Astrocyte of the spinal cord (primary cell): ENCODE measurements around the gene BCL2L13.

Source experiments
- DNase-seq: peaks from one replicate; pipeline ENCODE4 v3.0.0; 2011; ENCODE audit warnings: low read depth, low spot score
- H3K4me3 ChIP-seq: 2 replicates; pipeline ENCODE4 v1.5.1; 2011; ENCODE audit warnings: low read depth, mild to moderate bottlenecking, low read length, moderate library complexity
- CTCF ChIP-seq: IDR thresholded peaks from 2 replicates; pipeline ENCODE4 v1.5.1; 2012; ENCODE audit warnings: low read depth, mild to moderate bottlenecking, low read length, inconsistent platforms
- in situ Hi-C: cut with HindIII; loops from 2 replicates; pipeline ENCODE4 v1.10.0; 2017; ENCODE audit warnings: low sequenced_read_pairs

BCL2L13 gene

GRCh38 chr22:17647452-17647851 lies 8.9 kb downstream of the BCL2L13 start:
- in situ Hi-C loops: no loop called here
- H3K4me3 ChIP-seq: no peak overlapping the region
- TF ChIP-seq CTCF: no peak
- no peak for DNase-seq

GRCh38 chr22:17647991-17648390 lies 9.4 kb downstream of the BCL2L13 start:
- H3K4me3 ChIP-seq: no peak overlapping the region
- DNase-seq: no peak
- in situ Hi-C loops: no loop called here
- no peak for TF ChIP-seq CTCF

- in situ Hi-C loops: no loop called here
- TF ChIP-seq CTCF: no peak
- DNase-seq: no peak
- no peak overlapping the region for H3K4me3 ChIP-seq
These were observed 10.0 kb downstream of the BCL2L13 start for GRCh38 chr22:17648569-17648968.

GRCh38 chr22:17655289-17655688 lies 16.7 kb downstream of the BCL2L13 start:
- DNase-seq: no peak
- in situ Hi-C loops: no loop called here
- no peak for TF ChIP-seq CTCF
- H3K4me3 ChIP-seq: no peak overlapping the region

DNA sequence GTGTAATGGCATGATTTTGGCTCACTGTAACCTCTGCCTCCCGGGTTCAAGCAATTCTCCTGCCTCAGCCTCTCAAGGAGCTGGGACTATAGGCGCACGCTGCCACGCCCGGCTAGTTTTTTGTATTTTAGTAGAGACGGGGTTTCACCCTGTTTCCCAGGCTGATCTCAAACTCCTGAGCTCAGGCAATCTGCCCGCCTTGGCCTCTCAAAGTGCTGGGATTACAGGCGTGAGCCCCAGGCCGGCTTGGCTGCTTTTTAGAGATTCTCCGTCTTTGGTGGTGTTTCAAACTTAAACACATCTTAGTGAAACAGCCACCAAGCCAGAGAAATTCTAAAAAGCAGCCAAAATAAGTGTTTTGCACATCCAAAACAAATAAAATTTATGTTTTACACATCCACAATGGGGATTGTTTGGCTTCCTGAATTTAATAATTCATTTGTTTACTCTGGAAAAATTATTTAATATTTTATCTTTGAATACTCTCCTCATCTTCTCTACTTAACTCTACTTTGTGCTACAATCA lies 18.4 kb downstream of the BCL2L13 start:
- no peak for TF ChIP-seq CTCF
- H3K4me3 ChIP-seq: no peak overlapping the region
- DNase-seq: no peak
- in situ Hi-C loops: no loop called here

DNA sequence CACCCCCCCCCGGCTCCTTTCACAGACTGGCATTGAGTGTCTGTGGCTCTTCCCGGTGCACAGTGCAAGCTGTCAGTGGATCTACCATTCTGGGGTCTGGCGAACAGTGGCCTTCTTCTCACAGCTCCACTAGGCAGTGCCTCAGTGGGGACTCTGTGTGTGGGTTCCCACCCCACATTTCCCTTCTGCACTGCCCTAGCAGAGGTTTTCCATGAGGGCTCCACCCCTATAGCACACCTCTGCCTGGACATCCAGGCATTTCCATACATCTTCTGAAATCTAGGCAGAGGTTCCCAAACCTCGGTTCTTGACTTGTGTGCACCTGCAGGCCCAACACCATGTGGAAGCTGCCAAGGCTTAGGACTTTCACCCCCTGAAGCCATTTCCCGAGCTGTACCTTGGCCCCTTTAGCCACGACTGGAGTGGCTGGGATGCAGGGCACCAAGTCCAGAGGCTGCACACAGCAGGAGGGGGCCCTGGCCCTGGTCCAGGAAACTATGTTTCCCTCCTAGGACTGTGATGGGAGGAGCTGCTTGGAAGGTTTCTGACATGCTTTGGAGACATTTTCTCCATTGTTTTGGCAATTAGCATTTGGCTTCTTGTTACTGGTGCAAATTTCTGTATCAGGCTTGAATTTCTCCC lies 26.0 kb downstream of the BCL2L13 start:
- in situ Hi-C loops: no loop called here
- no peak for DNase-seq
- no peak for TF ChIP-seq CTCF
- no peak overlapping the region for H3K4me3 ChIP-seq
